ENCODE data around the gene DHX30. TPM values are rescaled to one million over a fixed set of nuclear protein-coding genes. Genes with fewer than 3 reads are reported as not detected.
"Not testable (repeated sequence)": the region's sequence is repeated elsewhere in the genome, so short reads cannot be mapped to it uniquely, and the experiment has no call there.

DHX30 gene
- total RNA-seq, 2 experiments from 2014 or later = 81.6 to 82.3 TPM

DNA sequence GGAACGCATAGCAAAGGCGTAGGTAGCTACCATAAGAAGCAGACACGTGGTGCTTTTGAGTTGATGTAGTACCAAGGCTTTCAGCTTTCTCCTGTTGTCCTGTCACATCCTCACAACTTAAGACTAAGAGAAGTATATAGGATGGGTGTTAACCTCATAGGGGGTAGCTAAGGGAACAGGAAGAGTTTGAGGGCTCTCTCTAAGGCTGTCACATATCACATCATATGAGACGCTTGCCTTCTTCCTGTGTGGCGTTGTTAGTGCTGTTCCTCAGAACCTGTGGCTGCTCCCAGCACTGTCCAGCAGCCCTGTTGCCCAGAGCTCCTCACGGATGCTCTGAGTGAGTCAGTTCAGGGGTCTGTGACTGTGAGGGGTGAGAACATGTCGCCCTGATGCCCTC lies 14.7 kb downstream of the DHX30 start:
- Mint-ChIP-seq H3K27ac (no peak overlapping the region), H3K4me1 (no peaks in the 10 kb centered on the region), H3K27me3 (no peaks in the 10 kb centered on the region), H3K36me3 (ENCODE audit: low read depth) (peaks cover 23% of the 10 kb centered on the region), H3K9me3 (ENCODE audit: low read depth) (no peaks in the 10 kb centered on the region), H3K4me3 (no peak overlapping the region)
- intact Hi-C loops (cut with DNase I, micrococcal nuclease) = no loop called here
- DNase-seq (no peak), ATAC-seq (no peak)
- POLR2A ChIA-PET = interaction anchor here (0.5 kb wide), 1 partner anchor 38 kb away, joined by 4 read pairs; no protein-coding TSS in a partner anchor
- CTCF ChIA-PET = interaction anchor here (0.7 to 1.2 kb wide), 4 partner anchors 12 to 55 kb away, joined by 3 to 7 read pairs (median 4); no protein-coding TSS in a partner anchor

DNA sequence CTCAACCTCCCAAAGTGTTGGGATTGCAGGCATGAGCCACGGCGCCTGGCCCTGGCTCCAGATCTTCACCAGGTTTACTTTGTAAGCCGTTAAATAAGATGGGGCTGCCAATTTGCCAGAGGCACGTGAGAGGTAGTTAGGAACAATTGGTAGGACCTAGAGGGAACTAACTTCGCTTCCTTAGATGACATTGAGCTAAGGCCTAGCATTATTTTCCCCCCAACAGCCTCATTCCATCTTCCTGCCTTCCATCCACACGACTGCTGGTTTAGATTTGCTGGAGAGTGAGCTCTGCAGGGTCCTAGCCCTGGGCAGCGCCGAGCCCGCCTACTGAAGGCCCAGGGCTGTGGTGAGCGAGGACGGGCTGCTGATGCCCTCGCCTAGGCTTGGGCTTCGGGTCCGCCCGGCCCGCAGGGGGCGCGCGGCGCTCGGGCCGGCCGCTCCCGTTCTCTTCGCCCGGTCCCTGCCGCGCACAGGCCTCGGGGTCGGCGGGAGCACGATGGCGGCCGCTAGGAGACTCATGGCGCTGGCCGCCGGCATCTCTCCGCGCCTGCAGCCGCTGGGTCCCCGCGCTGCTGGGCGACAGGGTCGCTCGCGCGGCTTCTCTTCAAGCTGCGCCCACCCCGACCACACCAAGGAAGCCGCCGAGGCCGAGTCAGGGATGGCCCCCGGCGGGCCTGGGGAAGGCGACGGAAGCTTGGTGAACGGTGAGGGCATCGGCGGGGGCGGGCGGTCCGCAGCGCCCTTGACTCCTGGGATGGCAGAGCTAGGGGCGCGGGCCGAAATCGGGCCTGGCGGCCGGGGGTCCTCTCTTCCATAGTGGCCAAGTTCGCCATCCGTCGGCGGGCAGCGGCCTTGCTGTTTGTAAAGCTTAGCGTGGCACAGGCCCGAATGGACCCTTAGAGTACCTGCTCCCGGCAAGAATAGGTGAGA lies 21.9 kb downstream of the DHX30 start:
- no peaks in the 10 kb centered on the region for H3K27me3 Mint-ChIP-seq
- peaks cover 50% of the 10 kb centered on the region for H3K36me3 Mint-ChIP-seq (ENCODE audit: low read depth)
- peak overlapping the region; percentile 80 for H3K27ac Mint-ChIP-seq
- no peaks in the 10 kb centered on the region for H3K9me3 Mint-ChIP-seq (ENCODE audit: low read depth)
- peak; percentile 98 for ATAC-seq
- POLR2A ChIA-PET = interaction anchor here (0.6 to 1.3 kb wide), 4 partner anchors 10 to 1508 kb away, joined by 3 to 6 read pairs (median 4); no protein-coding TSS in a partner anchor
- CTCF ChIA-PET = interaction anchor here (0.6 to 3.6 kb wide), 24 partner anchors 9 to 796 kb away, joined by 3 to 34 read pairs (median 4); partner anchors contain the start of gene DHX30
- peak; percentile 88 for DNase-seq
- intact Hi-C loops (cut with DNase I, micrococcal nuclease) = loop anchor here (1.0 to 2.0 kb wide), 7 partner anchors 22 to 312 kb away; partner anchors contain the start of genes DHX30 (in 2 of the 2), ELP6 (in 1 of the 2) and SMARCC1 (in 1 of the 2)
- peaks cover 36% of the 10 kb centered on the region for H3K4me1 Mint-ChIP-seq
- peak overlapping the region; percentile 90 for H3K4me3 Mint-ChIP-seq

DNA sequence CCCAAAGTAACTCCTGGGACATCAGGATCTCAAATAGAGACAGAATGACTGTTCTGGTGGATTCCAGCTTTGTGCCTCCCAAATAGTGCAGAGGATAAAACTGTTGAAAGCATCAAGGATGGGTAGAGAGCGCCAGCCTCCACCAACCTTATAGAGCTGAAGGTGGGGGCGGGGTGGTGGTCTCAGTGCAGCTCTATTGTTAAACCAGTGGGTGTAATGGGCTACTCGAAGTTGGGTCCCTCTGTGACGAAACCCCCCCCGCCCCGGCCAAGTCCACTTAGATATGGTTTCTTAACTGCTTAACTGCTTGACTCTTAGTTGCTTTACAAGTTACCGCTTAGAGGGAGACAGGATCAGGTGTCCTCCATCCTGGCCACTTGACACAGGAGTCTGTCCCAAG lies 22.7 kb downstream of the DHX30 start:
- ChIA-PET POLR2A (interaction anchor here (0.8 to 1.3 kb wide), 2 partner anchors 15 to 24 kb away, joined by 3 to 4 read pairs; no protein-coding TSS in a partner anchor), CTCF (interaction anchor here (0.6 to 3.6 kb wide), 16 partner anchors 10 to 611 kb away, joined by 3 to 34 read pairs (median 5); partner anchors contain the start of gene DHX30)
- intact Hi-C loops (cut with DNase I, micrococcal nuclease) = loop anchor here in 1 of 2 experiments (2.0 kb wide), 1 partner anchor 23 kb away; the partner anchor contains the start of gene DHX30
- H3K27ac Mint-ChIP-seq = peak overlapping the region; percentile 79
- H3K36me3 Mint-ChIP-seq (ENCODE audit: low read depth) = peaks cover 50% of the 10 kb centered on the region
- ATAC-seq (no peak), DNase-seq (peak; percentile 25)
- H3K4me3 Mint-ChIP-seq = peak overlapping the region; percentile 90
- no peaks in the 10 kb centered on the region for H3K27me3 Mint-ChIP-seq
- peaks cover 36% of the 10 kb centered on the region for H3K4me1 Mint-ChIP-seq
- H3K9me3 Mint-ChIP-seq (ENCODE audit: low read depth) = no peaks in the 10 kb centered on the region

DNA sequence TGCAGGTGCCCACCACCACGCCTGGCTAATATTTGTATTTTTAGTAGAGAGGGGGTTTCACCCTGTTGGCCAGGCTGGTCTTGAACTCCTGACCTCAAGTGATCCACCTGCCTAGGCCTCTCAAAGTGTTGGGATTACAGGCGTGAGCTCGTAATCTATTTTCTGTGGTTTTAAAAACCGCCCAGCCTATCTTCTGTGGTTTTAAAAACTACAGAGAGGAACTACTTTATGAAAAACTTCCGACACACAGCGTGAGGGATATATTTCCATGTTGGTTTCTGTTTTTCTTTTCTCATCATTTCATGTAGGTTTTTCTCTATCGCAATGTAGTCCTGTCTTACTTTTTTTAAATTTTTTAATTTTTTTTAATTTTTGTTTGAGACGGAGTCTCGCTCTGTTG lies 26.5 kb downstream of the DHX30 start:
- ATAC-seq; intact Hi-C loops (cut with DNase I, micrococcal nuclease); H3K4me3 Mint-ChIP-seq; H3K9me3 Mint-ChIP-seq (ENCODE audit: low read depth); POLR2A ChIA-PET; DNase-seq; H3K27me3 Mint-ChIP-seq: not testable (repeated sequence)
- CTCF ChIA-PET = interaction anchor here (0.5 to 0.6 kb wide), 2 partner anchors 12 to 446 kb away, joined by 3 read pairs; no protein-coding TSS in a partner anchor
- H3K4me1 Mint-ChIP-seq = peaks cover 31% of the 10 kb centered on the region
- peak overlapping the region; percentile 37 for H3K27ac Mint-ChIP-seq
- H3K36me3 Mint-ChIP-seq (ENCODE audit: low read depth) = peaks cover 58% of the 10 kb centered on the region

DNA sequence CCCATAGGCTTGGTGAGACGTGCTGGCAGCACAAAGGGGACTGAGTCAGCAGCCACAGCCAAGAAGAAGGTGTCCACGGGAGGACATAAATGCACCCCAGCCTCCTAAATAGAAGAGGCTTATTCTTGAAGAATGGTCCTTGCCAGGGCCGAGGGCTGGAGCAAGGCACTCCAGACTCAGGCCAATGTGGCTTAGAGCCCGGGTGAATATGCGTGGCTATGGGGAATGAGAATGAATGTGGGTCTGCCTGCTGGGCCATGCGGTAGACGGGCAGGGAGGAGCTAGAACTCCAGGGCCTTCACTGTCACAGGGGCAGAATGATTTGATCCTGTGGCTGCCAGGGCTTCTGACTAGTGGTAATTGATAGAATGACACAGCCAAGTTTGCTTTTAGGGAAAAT lies 34.0 kb downstream of the DHX30 start:
- ATAC-seq = no peak
- Mint-ChIP-seq H3K27ac (no peak overlapping the region), H3K4me1 (no peaks in the 10 kb centered on the region), H3K36me3 (ENCODE audit: low read depth) (peaks cover 47% of the 10 kb centered on the region), H3K4me3 (no peak overlapping the region), H3K9me3 (ENCODE audit: low read depth) (no peaks in the 10 kb centered on the region), H3K27me3 (no peaks in the 10 kb centered on the region)
- intact Hi-C loops (cut with DNase I, micrococcal nuclease) = loop anchor here (1.0 to 2.0 kb wide), 3 partner anchors 153 to 314 kb away; no protein-coding TSS in a partner anchor
- ChIA-PET POLR2A (interaction anchor here (0.6 to 0.7 kb wide), 2 partner anchors 146 to 176 kb away, joined by 3 to 4 read pairs; no protein-coding TSS in a partner anchor), CTCF (interaction anchor here (0.6 to 4.3 kb wide), 21 partner anchors 9 to 321 kb away, joined by 3 to 34 read pairs (median 3); no protein-coding TSS in a partner anchor)
- no peak for DNase-seq

DNA sequence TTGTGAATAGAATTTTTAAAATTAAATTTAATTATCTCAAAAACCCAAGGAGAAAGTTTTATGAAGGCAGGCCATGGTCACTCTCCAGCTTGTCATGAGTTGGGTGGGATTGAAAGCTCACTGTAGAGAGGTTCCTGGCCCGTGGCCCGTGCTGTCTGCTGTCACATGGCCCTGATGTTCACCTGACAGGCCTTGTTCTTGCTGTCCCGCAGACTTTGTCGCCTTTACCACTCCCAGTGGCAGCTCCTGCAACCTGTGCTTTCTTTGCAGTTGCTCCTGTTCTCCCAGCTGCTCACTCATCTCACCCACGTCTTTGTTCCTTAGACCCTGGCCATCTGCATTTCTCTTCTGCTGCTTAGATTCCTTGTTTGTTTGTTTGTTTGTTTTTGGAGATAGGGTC lies 35.6 kb downstream of the DHX30 start:
- H3K4me3 Mint-ChIP-seq = no peak overlapping the region
- CTCF ChIA-PET = interaction anchor here (0.7 to 4.3 kb wide), 6 partner anchors 12 to 417 kb away, joined by 3 to 34 read pairs (median 4); no protein-coding TSS in a partner anchor
- no peak overlapping the region for H3K27ac Mint-ChIP-seq
- H3K36me3 Mint-ChIP-seq (ENCODE audit: low read depth) = peaks cover 53% of the 10 kb centered on the region
- ATAC-seq = no peak
- POLR2A ChIA-PET = no interaction called here
- intact Hi-C loops (cut with DNase I, micrococcal nuclease) = no loop called here
- DNase-seq = no peak
- no peaks in the 10 kb centered on the region for H3K4me1 Mint-ChIP-seq
- H3K9me3 Mint-ChIP-seq (ENCODE audit: low read depth) = no peaks in the 10 kb centered on the region
- H3K27me3 Mint-ChIP-seq = no peaks in the 10 kb centered on the region

DNA sequence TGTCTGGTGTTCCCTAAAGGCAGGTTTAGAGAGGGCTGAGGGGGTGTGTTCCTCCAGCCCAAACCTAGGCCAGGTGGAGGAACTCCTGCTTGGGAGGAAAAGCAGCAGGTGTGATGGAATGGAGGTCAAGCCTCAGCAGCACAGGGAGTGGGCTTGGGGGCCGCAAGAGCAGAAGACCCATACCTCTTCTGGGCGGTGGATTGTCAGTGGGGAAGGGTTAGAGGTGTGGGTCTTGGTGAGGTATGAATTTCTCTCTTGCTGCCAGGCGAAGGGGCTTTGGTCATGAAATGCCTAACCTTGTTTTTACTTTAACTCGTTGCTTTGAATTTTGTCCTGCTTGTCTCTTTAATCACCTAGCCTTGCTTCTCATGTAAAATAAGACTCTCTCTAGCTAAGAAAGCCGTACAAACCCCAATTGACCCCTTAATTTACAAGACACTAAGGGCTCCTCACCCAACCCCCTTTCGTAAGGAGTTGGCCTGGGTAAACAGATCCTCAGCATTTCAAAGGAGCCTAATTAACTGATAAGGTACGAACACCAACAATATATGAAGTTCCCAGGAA lies 38.9 kb downstream of the DHX30 start:
- Mint-ChIP-seq H3K4me3 (no peak overlapping the region), H3K9me3 (ENCODE audit: low read depth) (no peaks in the 10 kb centered on the region), H3K36me3 (ENCODE audit: low read depth) (peaks cover 64% of the 10 kb centered on the region), H3K27ac (no peak overlapping the region), H3K4me1 (no peaks in the 10 kb centered on the region), H3K27me3 (no peaks in the 10 kb centered on the region)
- ChIA-PET CTCF (no interaction called here), POLR2A (no interaction called here)
- intact Hi-C loops (cut with DNase I, micrococcal nuclease) = no loop called here
- DNase-seq = no peak
- no peak for ATAC-seq

DNA sequence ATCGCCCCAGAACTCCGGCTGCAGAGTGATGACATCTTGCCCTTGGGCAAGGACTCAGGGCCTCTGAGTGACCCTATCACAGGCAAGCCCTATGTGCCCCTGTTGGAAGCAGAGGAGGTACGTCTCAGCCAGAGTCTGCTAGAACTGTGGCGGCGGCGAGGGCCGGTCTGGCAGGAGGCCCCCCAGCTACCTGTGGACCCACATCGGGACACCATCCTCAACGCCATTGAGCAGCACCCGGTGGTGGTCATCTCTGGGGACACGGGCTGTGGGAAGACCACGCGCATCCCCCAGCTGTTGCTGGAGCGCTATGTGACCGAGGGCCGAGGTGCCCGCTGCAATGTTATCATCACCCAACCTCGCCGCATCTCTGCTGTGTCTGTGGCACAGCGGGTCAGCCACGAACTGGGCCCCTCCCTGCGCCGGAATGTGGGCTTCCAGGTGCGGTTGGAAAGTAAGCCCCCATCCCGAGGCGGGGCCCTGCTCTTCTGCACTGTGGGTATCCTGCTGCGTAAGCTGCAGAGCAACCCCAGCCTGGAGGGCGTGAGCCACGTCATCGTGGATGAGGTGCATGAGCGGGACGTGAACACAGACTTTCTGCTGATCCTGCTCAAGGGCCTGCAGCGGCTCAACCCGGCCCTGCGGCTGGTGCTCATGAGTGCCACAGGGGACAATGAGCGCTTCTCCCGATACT lies 43.4 kb downstream of the DHX30 start:
- H3K27ac Mint-ChIP-seq = no peak overlapping the region
- no peaks in the 10 kb centered on the region for H3K9me3 Mint-ChIP-seq (ENCODE audit: low read depth)
- no peaks in the 10 kb centered on the region for H3K4me1 Mint-ChIP-seq
- ATAC-seq (no peak), DNase-seq (no peak)
- ChIA-PET CTCF (no interaction called here), POLR2A (no interaction called here)
- peaks cover 56% of the 10 kb centered on the region for H3K36me3 Mint-ChIP-seq (ENCODE audit: low read depth)
- H3K27me3 Mint-ChIP-seq = no peaks in the 10 kb centered on the region
- intact Hi-C loops (cut with DNase I, micrococcal nuclease) = no loop called here
- no peak overlapping the region for H3K4me3 Mint-ChIP-seq

DNA sequence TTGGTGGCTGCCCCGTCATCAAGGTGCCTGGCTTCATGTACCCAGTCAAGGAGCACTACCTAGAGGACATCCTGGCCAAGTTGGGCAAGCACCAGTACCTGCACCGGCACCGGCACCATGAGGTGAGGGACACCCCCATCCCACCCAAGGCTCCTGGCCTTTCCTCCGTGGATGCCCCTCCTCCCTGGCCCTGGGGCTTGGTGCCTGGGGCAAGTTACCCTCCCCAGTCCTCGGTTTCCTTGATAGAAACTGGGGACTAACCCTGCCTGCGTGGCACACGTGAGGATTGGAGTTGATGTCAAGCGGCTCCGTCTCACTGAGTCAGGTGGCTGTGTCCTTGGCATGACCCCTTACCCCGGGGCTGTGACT lies 43.9 kb downstream of the DHX30 start:
- H3K27me3 Mint-ChIP-seq = no peaks in the 10 kb centered on the region
- POLR2A ChIA-PET = no interaction called here
- intact Hi-C loops (cut with DNase I, micrococcal nuclease) = no loop called here
- peaks cover 50% of the 10 kb centered on the region for H3K36me3 Mint-ChIP-seq (ENCODE audit: low read depth)
- no peak for ATAC-seq
- H3K9me3 Mint-ChIP-seq (ENCODE audit: low read depth) = no peaks in the 10 kb centered on the region
- CTCF ChIA-PET = no interaction called here
- no peaks in the 10 kb centered on the region for H3K4me1 Mint-ChIP-seq
- H3K27ac Mint-ChIP-seq = no peak overlapping the region
- no peak overlapping the region for H3K4me3 Mint-ChIP-seq
- no peak for DNase-seq

DNA sequence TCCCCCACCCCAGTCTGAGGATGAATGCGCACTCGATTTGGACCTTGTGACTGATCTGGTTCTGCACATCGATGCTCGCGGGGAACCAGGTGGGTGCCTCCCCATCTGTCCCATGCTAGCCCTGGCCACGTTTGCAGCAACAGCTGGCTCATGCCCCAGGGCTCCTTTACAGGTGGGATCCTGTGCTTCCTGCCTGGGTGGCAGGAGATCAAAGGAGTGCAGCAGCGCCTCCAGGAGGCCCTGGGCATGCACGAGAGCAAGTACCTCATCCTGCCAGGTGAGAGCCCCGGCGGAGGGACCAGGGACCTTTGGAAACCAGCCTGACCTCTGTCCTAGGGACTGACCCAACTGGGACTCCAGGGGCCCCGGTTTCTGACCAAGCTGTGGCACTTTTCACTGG lies 44.3 kb downstream of the DHX30 start:
- no peak overlapping the region for H3K27ac Mint-ChIP-seq
- no peaks in the 10 kb centered on the region for H3K27me3 Mint-ChIP-seq
- ChIA-PET POLR2A (no interaction called here), CTCF (no interaction called here)
- H3K4me3 Mint-ChIP-seq = no peak overlapping the region
- H3K36me3 Mint-ChIP-seq (ENCODE audit: low read depth) = peaks cover 47% of the 10 kb centered on the region
- no peak for DNase-seq
- no peak for ATAC-seq
- no peaks in the 10 kb centered on the region for H3K9me3 Mint-ChIP-seq (ENCODE audit: low read depth)
- no peaks in the 10 kb centered on the region for H3K4me1 Mint-ChIP-seq
- intact Hi-C loops (cut with DNase I, micrococcal nuclease) = no loop called here

Data from activated CD4-positive, alpha-beta T cell treated with anti-CD3 and anti-CD28 coated beads for 36 hours (primary cell).